ENCODE data around the gene DBN1. TPM values are rescaled to one million over a fixed set of nuclear protein-coding genes. Genes with fewer than 3 reads are reported as not detected.
A peak's percentile ranks its signal among the peaks of the same experiment; 100 is the strongest.

Gene DBN1
- total and polyA plus RNA-seq, 2 of the 8 experiments (the other 6 are each of a cell fraction or from before 2014, with no cell fraction given) = 168 to 333 TPM

DNA sequence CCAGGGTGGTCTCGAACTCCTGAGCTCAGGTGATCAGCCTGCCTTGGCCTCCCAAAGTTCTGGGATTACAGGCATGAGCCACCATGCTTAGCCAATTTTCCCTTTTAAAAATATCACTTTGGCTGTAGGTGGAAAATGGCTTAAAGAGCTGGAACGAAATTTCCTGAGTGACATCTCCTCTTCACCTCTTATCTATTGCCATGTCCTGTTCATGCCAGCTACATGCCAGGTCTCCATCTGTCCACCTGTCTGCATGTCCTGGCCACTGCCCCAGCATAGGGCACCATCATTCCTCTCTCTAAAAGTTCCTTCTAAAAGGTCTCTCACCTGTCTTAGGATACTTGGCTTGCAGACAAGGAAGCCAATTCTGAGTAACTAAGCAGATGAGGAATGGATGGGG, 49.8 kb downstream of the DBN1 start:
- Histone ChIP-seq H3K79me2 (ENCODE audit: control insufficient read depth in 1 of 2, insufficient read depth in 2 of 2, low read length in 2 of 2) (peaks cover 0 to 17% of the 10 kb centered on the region in 2 experiments; a peak in 2 of 4 replicates), H3K56ac (replicated peaks; ENCODE audit: insufficient read length, low read depth, low read length) (no peak overlapping the region), H3K23me2 (ENCODE audit: low read depth, low read length) (peaks cover 10% of the 10 kb centered on the region), H3K79me1 (ENCODE audit: low read depth, low read length) (peaks cover 10% of the 10 kb centered on the region; the same call in 1 of the 2 replicates), H3K4ac (replicated peaks; ENCODE audit: insufficient read length, low read depth, low read length) (no peak overlapping the region), H4K91ac (replicated peaks; ENCODE audit: insufficient read length, low read length) (no peak overlapping the region), H3K27ac (ENCODE audit: low read depth, low read length) (no peak overlapping the region), H3K4me2 (ENCODE audit: insufficient read depth in 1 of 2, low read depth in 2 of 2, low read length in 2 of 2) (no peak overlapping the region), H4K5ac (ENCODE audit: insufficient read length, low read depth, low read length) (no peak overlapping the region), H2AFZ (ENCODE audit: low read length) (no peak overlapping the region), H3K23ac (ENCODE audit: insufficient read length) (no peak overlapping the region), H3K9me3 (ENCODE audit: insufficient read depth in 2 of 2, low read depth in 1 of 2, low read length in 1 of 2) (no peaks in the 10 kb centered on the region), H3K4me1 (replicated peaks in 1 of 4; ENCODE audit: control insufficient read depth in 3 of 4, insufficient read depth in 4 of 4, low read length in 3 of 4) (peaks cover 4 to 14% (median 7%) of the 10 kb centered on the region in 4 experiments; a peak in 6 of 7 replicates), H2BK15ac (ENCODE audit: low read length) (0 out of 2 replicates have a peak overlapping the region, but pooled peaks have one; percentile 61), H3K18ac (ENCODE audit: extremely low read depth, low read length) (no peak overlapping the region), H2BK5ac (ENCODE audit: low read depth, low read length) (no peak overlapping the region), H2BK12ac (ENCODE audit: low read depth, low read length) (no peak overlapping the region), H2BK20ac (ENCODE audit: low read length) (no peak overlapping the region), H3K27me3 (replicated peaks in 1 of 4; ENCODE audit: control insufficient read depth in 3 of 4, extremely low read depth in 1 of 4, insufficient read depth in 3 of 4, low read length in 3 of 4) (no peaks in the 10 kb centered on the region), H3K14ac (ENCODE audit: insufficient read length) (no peak overlapping the region), H3K36me3 (ENCODE audit: control insufficient read depth in 2 of 4, insufficient read depth in 4 of 4, low read length in 3 of 4) (no peaks in the 10 kb centered on the region), H4K8ac (ENCODE audit: extremely low read depth, insufficient read depth, low read length) (no peak overlapping the region), H2AK5ac (ENCODE audit: low read depth, low read length) (no peak overlapping the region), H3K9ac (replicated peaks in 1 of 4; ENCODE audit: extremely low read depth in 1 of 4, low read depth in 3 of 4, low read length in 3 of 4) (no peak overlapping the region), H2BK120ac (replicated peaks; ENCODE audit: low read depth, low read length) (no peak overlapping the region), H4K20me1 (replicated peaks in 1 of 2; ENCODE audit: control insufficient read depth in 1 of 2, insufficient read depth in 2 of 2, low read length in 2 of 2) (peaks cover 5 to 10% of the 10 kb centered on the region in 2 experiments), H3K4me3 (ENCODE audit: extremely low read depth in 1 of 4, insufficient read depth in 2 of 4, low read depth in 3 of 4, low read length in 4 of 4) (no peak overlapping the region)
- no peak for FAIRE-seq
- ChIA-PET POLR2A (ENCODE audit: partially characterized antibody) (interaction anchor here (0.9 to 24.2 kb wide), 8 partner anchors 18 to 60 kb away, joined by 3 to 460 read pairs (median 4); partner anchors contain the start of gene PRR7), CTCF (ENCODE audit: partially characterized antibody) (interaction anchor here (0.7 to 7.1 kb wide), 12 partner anchors 14 to 114 kb away, joined by 3 to 57 read pairs (median 4); partner anchors contain the start of genes F12 and PFN3)
- TF ChIP-seq PHF8 (conservative IDR thresholded peaks at IDR 0.05; ENCODE audit: low read depth, low read length) = no peak
- TF ChIP-seq SAP30 (IDR thresholded peaks at IDR 0.05; ENCODE audit: insufficient read depth, insufficient replicate concordance, low read length) = no peak
- no peak for TF ChIP-seq ASH2L (IDR thresholded peaks at IDR 0.05; ENCODE audit: low read length)
- TF ChIP-seq, protein P1, sequence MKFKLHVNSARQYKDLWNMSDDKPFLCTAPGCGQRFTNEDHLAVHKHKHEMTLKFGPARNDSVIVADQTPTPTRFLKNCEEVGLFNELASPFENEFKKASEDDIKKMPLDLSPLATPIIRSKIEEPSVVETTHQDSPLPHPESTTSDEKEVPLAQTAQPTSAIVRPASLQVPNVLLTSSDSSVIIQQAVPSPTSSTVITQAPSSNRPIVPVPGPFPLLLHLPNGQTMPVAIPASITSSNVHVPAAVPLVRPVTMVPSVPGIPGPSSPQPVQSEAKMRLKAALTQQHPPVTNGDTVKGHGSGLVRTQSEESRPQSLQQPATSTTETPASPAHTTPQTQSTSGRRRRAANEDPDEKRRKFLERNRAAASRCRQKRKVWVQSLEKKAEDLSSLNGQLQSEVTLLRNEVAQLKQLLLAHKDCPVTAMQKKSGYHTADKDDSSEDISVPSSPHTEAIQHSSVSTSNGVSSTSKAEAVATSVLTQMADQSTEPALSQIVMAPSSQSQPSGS (IDR thresholded peaks at IDR 0.05; ENCODE audit: low read length) = no peak
- no peak for TF ChIP-seq TCF12 (IDR thresholded peaks at IDR 0.05; ENCODE audit: low read depth, low read length)
- no peak for TF ChIP-seq POLR2A (IDR thresholded peaks at IDR 0.05; ENCODE audit: control extremely low read depth in 1 of 2, low read depth in 2 of 2, low read length in 2 of 2)
- TF ChIP-seq, protein P2, sequence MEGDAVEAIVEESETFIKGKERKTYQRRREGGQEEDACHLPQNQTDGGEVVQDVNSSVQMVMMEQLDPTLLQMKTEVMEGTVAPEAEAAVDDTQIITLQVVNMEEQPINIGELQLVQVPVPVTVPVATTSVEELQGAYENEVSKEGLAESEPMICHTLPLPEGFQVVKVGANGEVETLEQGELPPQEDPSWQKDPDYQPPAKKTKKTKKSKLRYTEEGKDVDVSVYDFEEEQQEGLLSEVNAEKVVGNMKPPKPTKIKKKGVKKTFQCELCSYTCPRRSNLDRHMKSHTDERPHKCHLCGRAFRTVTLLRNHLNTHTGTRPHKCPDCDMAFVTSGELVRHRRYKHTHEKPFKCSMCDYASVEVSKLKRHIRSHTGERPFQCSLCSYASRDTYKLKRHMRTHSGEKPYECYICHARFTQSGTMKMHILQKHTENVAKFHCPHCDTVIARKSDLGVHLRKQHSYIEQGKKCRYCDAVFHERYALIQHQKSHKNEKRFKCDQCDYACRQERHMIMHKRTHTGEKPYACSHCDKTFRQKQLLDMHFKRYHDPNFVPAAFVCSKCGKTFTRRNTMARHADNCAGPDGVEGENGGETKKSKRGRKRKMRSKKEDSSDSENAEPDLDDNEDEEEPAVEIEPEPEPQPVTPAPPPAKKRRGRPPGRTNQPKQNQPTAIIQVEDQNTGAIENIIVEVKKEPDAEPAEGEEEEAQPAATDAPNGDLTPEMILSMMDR (IDR thresholded peaks at IDR 0.05; ENCODE audit: control extremely low read depth in 1 of 3, insufficient read depth in 1 of 3, low read depth in 1 of 3, low read length in 3 of 3) = no peak
- TF ChIP-seq YY1 (IDR thresholded peaks at IDR 0.05; ENCODE audit: low read depth, low read length) = no peak
- 77% methylated on average over 2 of the region's 2 CpGs; no CpG with 5 or more reads in 1 of the 2 experiments for WGBS, 2 experiments (ENCODE audit: extremely low coverage in 1 of 2, insufficient coverage in 1 of 2, insufficient read length in 1 of 2, insufficient replicate concordance in 2 of 2, low coverage in 1 of 2, low lambda C conversion rate in 2 of 2, missing lambda C conversion rate in 1 of 2)
- DNase-seq (ENCODE audit: low read depth in 1 of 2, low spot score in 2 of 2) = no peak
